H9 (cell line): Measurements from ENCODE around the gene ARMH3. TPM values are rescaled to one million over a fixed set of nuclear protein-coding genes. Genes with fewer than 3 reads are reported as not detected.

Experiments
- DNase-seq: peaks from one replicate; pipeline ENCODE4 v3.0.0-alpha.2; 2017
- H2AFZ ChIP-seq: one replicate; pipeline ENCODE4 v1.6.1; 2013; ENCODE audit warnings: mild to moderate bottlenecking, low read length, control low read depth, moderate library complexity
- H2AK5ac ChIP-seq: 2 replicates; pipeline ENCODE4 v1.6.1; 2013; ENCODE audit warnings: low read length, control low read depth, mixed read lengths; ENCODE audit not compliant: insufficient read length
- H2BK120ac ChIP-seq: one replicate; pipeline ENCODE4 v1.6.1; 2013; ENCODE audit warnings: low read depth, mild to moderate bottlenecking, low read length, control low read depth, inconsistent platforms; ENCODE audit not compliant: poor library complexity, severe bottlenecking
- H2BK12ac ChIP-seq: 2 replicates; pipeline ENCODE4 v1.6.1; 2013; ENCODE audit warnings: low read length, control low read depth, mixed read lengths, low read depth; ENCODE audit not compliant: insufficient read length
- H2BK15ac ChIP-seq: 2 replicates; pipeline ENCODE4 v1.6.1; 2013; ENCODE audit warnings: low read depth, low read length, control low read depth
- H2BK20ac ChIP-seq: one replicate; pipeline ENCODE4 v1.6.1; 2013; ENCODE audit warnings: low read depth, mild to moderate bottlenecking, low read length, control low read depth, inconsistent platforms; ENCODE audit not compliant: poor library complexity, severe bottlenecking
- H2BK5ac ChIP-seq: 2 replicates; pipeline ENCODE4 v1.6.1; 2013; ENCODE audit warnings: low read length, control low read depth, mixed read lengths; ENCODE audit not compliant: insufficient read length
- H3K14ac ChIP-seq: 2 replicates; pipeline ENCODE4 v1.6.1; 2013; ENCODE audit warnings: low read length, control low read depth; ENCODE audit not compliant: insufficient read depth
- H3K18ac ChIP-seq: 2 replicates; pipeline ENCODE4 v1.6.1; 2013; ENCODE audit warnings: low read depth, mild to moderate bottlenecking, mixed read lengths, low read length, control low read depth; ENCODE audit not compliant: insufficient read length
- H3K23ac ChIP-seq: 2 replicates; pipeline ENCODE4 v1.6.1; 2013; ENCODE audit warnings: low read length, control low read depth, mixed read lengths, low read depth; ENCODE audit not compliant: insufficient read length
- H3K23me2 ChIP-seq: 2 replicates; pipeline ENCODE4 v1.6.1; 2013; ENCODE audit warnings: low read depth, mild to moderate bottlenecking, mixed read lengths, low read length, control low read depth; ENCODE audit not compliant: insufficient read length, poor library complexity, severe bottlenecking
- H3K27ac ChIP-seq: 2 replicates; pipeline ENCODE4 v1.5.1; 2013; ENCODE audit warnings: low read length, control low read depth, mixed read lengths, low read depth; ENCODE audit not compliant: insufficient read length
- H3K27me3 ChIP-seq: 2 replicates; pipeline ENCODE4 v1.6.1; 2013; ENCODE audit warnings: low read length, control low read depth, inconsistent platforms; ENCODE audit not compliant: insufficient read depth
- H3K4ac ChIP-seq: 2 replicates; pipeline ENCODE4 v1.6.1; 2013; ENCODE audit warnings: low read depth, mild to moderate bottlenecking, control low read depth, inconsistent platforms, low read length, moderate library complexity
- H3K4me1 ChIP-seq: 2 replicates; pipeline ENCODE4 v1.6.1; 2013; ENCODE audit warnings: low read length, control low read depth, inconsistent platforms; ENCODE audit not compliant: insufficient read depth
- H3K4me2 ChIP-seq: 2 replicates; pipeline ENCODE4 v1.6.1; 2013; ENCODE audit warnings: low read length, control low read depth, mixed read lengths; ENCODE audit not compliant: insufficient read length, insufficient read depth
- H3K56ac ChIP-seq: 2 replicates; pipeline ENCODE4 v1.6.1; 2013; ENCODE audit warnings: low read depth, mild to moderate bottlenecking, mixed read lengths, low read length, control low read depth; ENCODE audit not compliant: insufficient read length
- H3K79me1 ChIP-seq: 2 replicates; pipeline ENCODE4 v1.6.1; 2013; ENCODE audit warnings: low read depth, mild to moderate bottlenecking, moderate library complexity, low read length, control low read depth, inconsistent platforms; ENCODE audit not compliant: insufficient read depth, poor library complexity, severe bottlenecking
- H3K79me2 ChIP-seq: 2 replicates; pipeline ENCODE4 v1.6.1; 2013; ENCODE audit warnings: low read length, control low read depth, inconsistent platforms; ENCODE audit not compliant: insufficient read depth
- H3K9ac ChIP-seq: 2 replicates; pipeline ENCODE4 v1.6.1; 2013; ENCODE audit warnings: low read length, control low read depth, mixed read lengths; ENCODE audit not compliant: insufficient read length; ENCODE audit errors: extremely low read depth
- H3K9me3 ChIP-seq: one replicate; pipeline ENCODE4 v1.6.1; 2013; ENCODE audit warnings: low read depth, low read length, inconsistent platforms; ENCODE audit not compliant: control insufficient read depth
- H3T11ph ChIP-seq: one replicate; pipeline ENCODE4 v1.6.1; 2013; ENCODE audit warnings: mild to moderate bottlenecking, low read length, control low read depth, inconsistent platforms
- H4K20me1 ChIP-seq: one replicate; pipeline ENCODE4 v1.6.1; 2013; ENCODE audit not compliant: control insufficient read depth, insufficient read length, insufficient read depth
- H4K5ac ChIP-seq: 2 replicates; pipeline ENCODE4 v1.6.1; 2013; ENCODE audit warnings: low read depth, mild to moderate bottlenecking, mixed read lengths, low read length, control low read depth; ENCODE audit not compliant: insufficient read length
- H4K8ac ChIP-seq: replicated peaks from 2 replicates; pipeline ENCODE4 v1.6.1; 2013; ENCODE audit warnings: low read length, control low read depth, mixed read lengths, low read depth; ENCODE audit not compliant: insufficient read length
- H4K91ac ChIP-seq: 2 replicates; pipeline ENCODE4 v1.6.1; 2013; ENCODE audit warnings: low read depth, mild to moderate bottlenecking, moderate library complexity, mixed read lengths, low read length, control low read depth; ENCODE audit not compliant: insufficient read length
- H3K27ac Mint-ChIP-seq, 3 experiments: 2 replicates in 2 of 3; 3 replicates in 1 of 3; pipeline ENCODE4 v1.8.0; 2020 to 2021; ENCODE audit warnings: mixed read lengths in 3 of 3, mild to moderate bottlenecking in 1 of 3, moderate library complexity in 1 of 3
- H3K27me3 Mint-ChIP-seq: 2 replicates; pipeline ENCODE4 v1.8.0; 2021; ENCODE audit warnings: low read depth, mild to moderate bottlenecking, moderate library complexity, mixed read lengths
- H3K36me3 Mint-ChIP-seq, 3 experiments: 2 replicates in 2 of 3; 3 replicates in 1 of 3; pipeline ENCODE4 v1.8.0; 2020 to 2021; ENCODE audit warnings: low read depth in 3 of 3, mixed read lengths in 3 of 3; ENCODE audit not compliant: insufficient read depth in 1 of 3
- H3K4me1 Mint-ChIP-seq, 2 experiments: 2 replicates each; pipeline ENCODE4 v1.8.0; 2020; ENCODE audit warnings: mixed read lengths in 2 of 2
- H3K4me3 Mint-ChIP-seq, 2 experiments: 2 replicates in 1 of 2; 3 replicates in 1 of 2; pipeline ENCODE4 v1.8.0; 2020 to 2021; ENCODE audit warnings: mild to moderate bottlenecking in 2 of 2, mixed read lengths in 2 of 2, moderate library complexity in 1 of 2
- H3K9me3 Mint-ChIP-seq, 2 experiments: 2 replicates in 1 of 2; 3 replicates in 1 of 2; pipeline ENCODE4 v1.8.0; 2020; ENCODE audit warnings: mild to moderate bottlenecking in 2 of 2, mixed read lengths in 2 of 2, moderate library complexity in 1 of 2
- CTCF ChIP-seq: fragments of 200-600 bp; sonication (generic); conservative IDR thresholded peaks from 3 replicates; pipeline ENCODE4 v1.8.0; 2021; ENCODE audit warnings: antibody characterized with exemption, mild to moderate bottlenecking
- WGBS: extraction: QIAGEN DNeasy Blood & Tissue Kit; methylation state at CpG from one replicate; pipeline ENCODE4 v1.1.7; 2013; ENCODE audit warnings: missing lambda C conversion rate, low lambda C conversion rate, mixed read lengths; ENCODE audit not compliant: insufficient read length; ENCODE audit errors: extremely low coverage; 5-methylcytosine and 5-hydroxymethylcytosine counted together
- total RNA-seq: library from RNA; stranded (reverse); gene quantifications from 2 replicates; pipeline ENCODE4 v1.2.1, GENCODE V29; 2021

ARMH3 gene
- total RNA-seq, 1 experiment from 2014 or later: 20.4 TPM

- no peak overlapping the region for H3K4ac ChIP-seq
- H3K18ac ChIP-seq: no peak overlapping the region
- Mint-ChIP-seq H3K4me3 (peak overlapping the region in 1 of 2 experiments; percentile 85; a peak in 1 of 5 replicates), H3K27me3 (peaks cover 9% of the 10 kb centered on the region), H3K4me1 (peaks cover 18 to 36% of the 10 kb centered on the region in 2 experiments), H3K27ac (no peak overlapping the region), H3K36me3 (peaks cover under 1 to 9% (median 4%) of the 10 kb centered on the region in 3 experiments; a peak in 5 of 7 replicates), H3K9me3 (no peaks in the 10 kb centered on the region)
- no peak overlapping the region for H2BK120ac ChIP-seq
- H2BK5ac ChIP-seq: no peak overlapping the region
- H2BK20ac ChIP-seq: no peak overlapping the region
- H3T11ph ChIP-seq: no peak overlapping the region
- H3K27me3 ChIP-seq: no peaks in the 10 kb centered on the region
- peaks cover 19% of the 10 kb centered on the region for H3K23me2 ChIP-seq
- H3K27ac ChIP-seq: no peak overlapping the region
- DNase-seq: no peak
- H4K20me1 ChIP-seq: peaks cover 3% of the 10 kb centered on the region
- H3K9me3 ChIP-seq: no peaks in the 10 kb centered on the region
- H4K91ac ChIP-seq: no peak overlapping the region
- no peak overlapping the region for H2AK5ac ChIP-seq
- no peak overlapping the region for H3K23ac ChIP-seq
- no peak overlapping the region for H2BK12ac ChIP-seq
- H4K8ac ChIP-seq: no peak overlapping the region
- H3K9ac ChIP-seq: no peak overlapping the region
- no peaks in the 10 kb centered on the region for H3K79me1 ChIP-seq
- H2AFZ ChIP-seq: no peak overlapping the region
- no peak overlapping the region for H4K5ac ChIP-seq
- WGBS: no CpG with 5 or more reads among the region's 4 CpGs
- no peak overlapping the region for H2BK15ac ChIP-seq
- H3K14ac ChIP-seq: no peak overlapping the region
- H3K79me2 ChIP-seq: no peaks in the 10 kb centered on the region
- H3K4me1 ChIP-seq: peaks cover 6% of the 10 kb centered on the region; the same call in 1 of the 2 replicates
- H3K4me2 ChIP-seq: no peak overlapping the region
- H3K56ac ChIP-seq: no peak overlapping the region
- TF ChIP-seq CTCF: no peak
Observed at GRCh38 chr10:101832325-101832771, 223.6 kb downstream of the ARMH3 start.
